Stomach (tissue), 4 donors: Measurements from ENCODE around the gene TTC9C.

ENCODE experiments used
- EP300 ChIP-seq: sonication (generic); formaldehyde crosslinking; IDR thresholded peaks from one replicate; pipeline ENCODE4 v1.6.1; 2017; ENCODE audit warnings: antibody characterized with exemption
- TF ChIP-seq, protein P1 (sequence below), 7 experiments: fragments of 450-650 bp in 4 of 7; fragments of 200-600 bp in 3 of 7; sonication (generic) in 3 of 7; IDR thresholded peaks; one replicate each; pipeline ENCODE4 v1.5.1; 2016 to 2019; ENCODE audit warnings: antibody characterized with exemption in 7 of 7, control low read depth in 2 of 7, mild to moderate bottlenecking in 1 of 7

DNA sequence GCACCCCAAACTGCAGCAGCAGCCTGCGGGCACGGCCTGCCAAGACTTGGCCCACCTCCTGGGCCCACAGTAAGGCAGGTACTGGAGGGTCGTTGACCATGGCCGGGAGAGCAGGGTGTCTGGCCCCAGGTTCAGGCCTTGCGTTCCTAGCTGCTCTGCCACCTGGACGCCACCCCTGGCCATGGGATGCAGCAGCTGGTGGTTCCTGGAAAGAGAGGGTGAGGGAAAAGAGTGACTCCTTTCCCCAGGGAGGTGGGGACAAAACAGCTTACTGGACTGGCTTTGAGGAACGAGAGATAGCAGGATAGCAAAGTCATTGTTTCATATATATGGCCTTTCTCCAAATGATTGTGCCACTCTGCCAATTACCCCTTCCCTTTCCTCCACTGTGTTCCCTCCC, 22.9 kb upstream of the TTC9C start:
- TF ChIP-seq, protein P1, sequence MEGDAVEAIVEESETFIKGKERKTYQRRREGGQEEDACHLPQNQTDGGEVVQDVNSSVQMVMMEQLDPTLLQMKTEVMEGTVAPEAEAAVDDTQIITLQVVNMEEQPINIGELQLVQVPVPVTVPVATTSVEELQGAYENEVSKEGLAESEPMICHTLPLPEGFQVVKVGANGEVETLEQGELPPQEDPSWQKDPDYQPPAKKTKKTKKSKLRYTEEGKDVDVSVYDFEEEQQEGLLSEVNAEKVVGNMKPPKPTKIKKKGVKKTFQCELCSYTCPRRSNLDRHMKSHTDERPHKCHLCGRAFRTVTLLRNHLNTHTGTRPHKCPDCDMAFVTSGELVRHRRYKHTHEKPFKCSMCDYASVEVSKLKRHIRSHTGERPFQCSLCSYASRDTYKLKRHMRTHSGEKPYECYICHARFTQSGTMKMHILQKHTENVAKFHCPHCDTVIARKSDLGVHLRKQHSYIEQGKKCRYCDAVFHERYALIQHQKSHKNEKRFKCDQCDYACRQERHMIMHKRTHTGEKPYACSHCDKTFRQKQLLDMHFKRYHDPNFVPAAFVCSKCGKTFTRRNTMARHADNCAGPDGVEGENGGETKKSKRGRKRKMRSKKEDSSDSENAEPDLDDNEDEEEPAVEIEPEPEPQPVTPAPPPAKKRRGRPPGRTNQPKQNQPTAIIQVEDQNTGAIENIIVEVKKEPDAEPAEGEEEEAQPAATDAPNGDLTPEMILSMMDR (IDR thresholded peaks at IDR 0.05) = no peak
- TF ChIP-seq EP300 = no peak
